HepG2 (cell line): ENCODE measurements around the gene SNRPD2. TPM values are rescaled to one million over a fixed set of nuclear protein-coding genes. Genes with fewer than 3 reads are reported as not detected.

Source experiments
- AKAP8 ChIP-seq: sonication (generic); formaldehyde crosslinking; IDR thresholded peaks from 2 replicates; pipeline ENCODE4 v1.5.1; 2020; ENCODE audit warnings: mild to moderate bottlenecking, missing genetic modification reagents
- FOXP4 ChIP-seq: sonication (generic); formaldehyde crosslinking; IDR thresholded peaks from 2 replicates; pipeline ENCODE4 v1.4.0; 2020; ENCODE audit warnings: missing genetic modification reagents
- GTF2F1 ChIP-seq: fragments of 150-350 bp; IDR thresholded peaks from 2 replicates; pipeline ENCODE4 v1.6.1; 2014; ENCODE audit warnings: low read length
- HNF1A ChIP-seq, 2 experiments: sonication (generic) in 1 of 2; formaldehyde crosslinking in 1 of 2; IDR thresholded peaks; 2 replicates each; pipeline versions ENCODE4 v1.4.0 to v1.6.1; 2016 to 2020; ENCODE audit warnings: borderline replicate concordance in 1 of 2, low read depth in 1 of 2, mild to moderate bottlenecking in 1 of 2, missing genetic modification reagents in 1 of 2
- RCOR2 ChIP-seq: IDR thresholded peaks from 2 replicates; pipeline ENCODE4 v1.6.1; 2016; ENCODE audit warnings: missing biosample characterization, missing genetic modification reagents
- SALL2 ChIP-seq: sonication (generic); formaldehyde crosslinking; IDR thresholded peaks from 2 replicates; pipeline ENCODE4 v1.8.1; 2023; ENCODE audit warnings: mild to moderate bottlenecking, missing genetic modification reagents, inconsistent platforms
- TBP ChIP-seq: sonication (generic); formaldehyde crosslinking; IDR thresholded peaks from 2 replicates; pipeline ENCODE4 v1.5.0; 2020; ENCODE audit warnings: missing genetic modification reagents
- TSC22D2 ChIP-seq: sonication (generic); formaldehyde crosslinking; IDR thresholded peaks from 2 replicates; pipeline ENCODE4 v1.5.1; 2020; ENCODE audit warnings: missing genetic modification reagents, mild to moderate bottlenecking, borderline replicate concordance
- ZNF407 ChIP-seq: sonication (generic); formaldehyde crosslinking; IDR thresholded peaks from one replicate; pipeline ENCODE4 v1.5.1; 2020; ENCODE audit warnings: mild to moderate bottlenecking, missing genetic modification reagents; ENCODE audit errors: not compliant biosample characterization
- ZNF513 ChIP-seq: sonication (generic); formaldehyde crosslinking; conservative IDR thresholded peaks from 2 replicates; pipeline ENCODE4 v1.5.0; 2020; ENCODE audit warnings: missing genetic modification reagents
- polyA plus RNA-seq, 8 experiments: library from polyadenylated mRNA; depleted of rRNA in 3 of 8; stranded (reverse) in 7 of 8; unstranded in 1 of 8; fragments of >200 nt; fragmentation: Illumina TruSeq in 4 of 8; extraction: Trizol in 4 of 8; gene quantifications; 2 replicates each; pipeline versions ENCODE4 v1.2.1 to v1.2.3, GENCODE V29; 2011 to 2016; ENCODE audit warnings: low read depth in 4 of 8, missing spikeins in 1 of 8, mixed read lengths in 1 of 8; ENCODE audit not compliant: insufficient read depth in 1 of 8
- total RNA-seq, 5 experiments: library from RNA; depleted of rRNA; stranded (reverse); fragments of >200 nt; fragmentation: Illumina TruSeq; extraction: Trizol; gene quantifications; 2 replicates each; pipeline ENCODE4 v1.2.3, GENCODE V29; 2016; ENCODE audit warnings: low read depth in 1 of 5

SNRPD2 gene
- total and polyA plus RNA-seq, 2 of the 13 experiments (the other 11 are each of a cell fraction or from before 2014, with no cell fraction given), result 299 to 485 TPM

GRCh38 chr19:45717131-45717982 lies 25.6 kb upstream of the SNRPD2 start (continued):
- TF ChIP-seq HNF1A (IDR thresholded peaks at IDR 0.05; ENCODE audit: low read depth) (peak; percentile 52; the same call in 1 of the 2 replicates), HNF1A (CRISPR knock-in tag; IDR thresholded peaks at IDR 0.05; ENCODE audit: borderline replicate concordance) (peak; percentile 77; the same call in 1 of the 2 replicates), FOXP4 (CRISPR knock-in tag) (peak; percentile 88), TBP (CRISPR knock-in tag) (no peak), RCOR2 (CRISPR knock-in tag) (no peak), AKAP8 (0 out of 2 replicates have a peak, but pooled peaks have one; percentile 77), GTF2F1 (no peak; the same call in 1 of the 2 replicates), ZNF407 (CRISPR knock-in tag) (no peak), ZNF513 (CRISPR knock-in tag) (no peak), SALL2 (CRISPR knock-in tag) (peak; percentile 95), TSC22D2 (CRISPR knock-in tag) (no peak)
